Placental epithelial cell (primary cell): Measurements from ENCODE around the gene PRAMEF17. TPM values are rescaled to one million over a fixed set of nuclear protein-coding genes. Genes with fewer than 3 reads are reported as not detected.

ENCODE experiments used
- total RNA-seq: library from RNA; depleted of rRNA; stranded (reverse); fragments of >200 nt; gene quantifications from 2 replicates; pipeline ENCODE4 v1.2.3, GENCODE V29; 2012

PRAMEF17 gene
- total RNA-seq = not detected in 2 replicates

GRCh38 chr1:13389332-13389731 lies at the start of gene PRAMEF17:
TSS of gene PRAMEF17 (plus strand) at chr1:13389632. CDS start at chr1:13389658, 26 bp downstream.

GRCh38 chr1:13347034-13347433 lies 42.4 kb upstream of the PRAMEF17 start, which contains the start of gene PRAMEF14:
TSS of gene PRAMEF14 (minus strand) at chr1:13347134. CDS start at chr1:13345314, 1,820 bp downstream.

GRCh38 chr1:13410150-13410549 lies 20.7 kb downstream of the PRAMEF17 start, which contains the start of gene PRAMEF20:
TSS of gene PRAMEF20 (plus strand) at chr1:13410450. CDS start at chr1:13416355, 5,905 bp downstream.

Other genes with a start within 250 kb of the PRAMEF17 start
- not detected in 2 replicates for gene PRAMEF26, start 233.6 kb upstream of the PRAMEF17 start, total RNA-seq
- not detected in 2 replicates for gene HNRNPCL4, start 224.0 kb upstream of the PRAMEF17 start, total RNA-seq
- gene PRAMEF9, start 217.8 kb upstream of the PRAMEF17 start, total RNA-seq = not detected in 2 replicates
- gene PRAMEF13, start 188.2 kb upstream of the PRAMEF17 start, total RNA-seq = not detected in 2 replicates
- not detected in 2 replicates for gene PRAMEF18, start 163.5 kb upstream of the PRAMEF17 start, total RNA-seq
- not detected in 2 replicates for gene PRAMEF5, start 135.4 kb upstream of the PRAMEF17 start, total RNA-seq
- gene PRAMEF8, start 104.5 kb upstream of the PRAMEF17 start, total RNA-seq = not detected in 2 replicates
- not detected in 2 replicates for gene PRAMEF33, start 86.1 kb upstream of the PRAMEF17 start, total RNA-seq
- not detected in 2 replicates for gene PRAMEF15, start 74.1 kb upstream of the PRAMEF17 start, total RNA-seq
- gene PRAMEF14, start 42.5 kb upstream of the PRAMEF17 start, total RNA-seq = not detected in 2 replicates
- not detected in 2 replicates for gene PRAMEF19, start 17.7 kb upstream of the PRAMEF17 start, total RNA-seq
- gene PRAMEF20, start 20.8 kb downstream of the PRAMEF17 start, total RNA-seq = not detected in 2 replicates
- not detected in 2 replicates for gene LRRC38, start 124.4 kb downstream of the PRAMEF17 start, total RNA-seq
- 89.1 and 115 TPM in 2 replicates for gene PDPN, start 194.2 kb downstream of the PRAMEF17 start, total RNA-seq